HG03442 (cell line): ENCODE measurements around the gene SDF2L1.

ENCODE experiments used
- ATAC-seq: cut with Tn5 transposase; IDR thresholded peaks from one replicate; pipeline ENCODE4 v1.9.1; 2021; ENCODE audit warnings: mild to moderate bottlenecking, moderate library complexity; ENCODE audit not compliant: unreplicated experiment

SDF2L1 gene

DNA sequence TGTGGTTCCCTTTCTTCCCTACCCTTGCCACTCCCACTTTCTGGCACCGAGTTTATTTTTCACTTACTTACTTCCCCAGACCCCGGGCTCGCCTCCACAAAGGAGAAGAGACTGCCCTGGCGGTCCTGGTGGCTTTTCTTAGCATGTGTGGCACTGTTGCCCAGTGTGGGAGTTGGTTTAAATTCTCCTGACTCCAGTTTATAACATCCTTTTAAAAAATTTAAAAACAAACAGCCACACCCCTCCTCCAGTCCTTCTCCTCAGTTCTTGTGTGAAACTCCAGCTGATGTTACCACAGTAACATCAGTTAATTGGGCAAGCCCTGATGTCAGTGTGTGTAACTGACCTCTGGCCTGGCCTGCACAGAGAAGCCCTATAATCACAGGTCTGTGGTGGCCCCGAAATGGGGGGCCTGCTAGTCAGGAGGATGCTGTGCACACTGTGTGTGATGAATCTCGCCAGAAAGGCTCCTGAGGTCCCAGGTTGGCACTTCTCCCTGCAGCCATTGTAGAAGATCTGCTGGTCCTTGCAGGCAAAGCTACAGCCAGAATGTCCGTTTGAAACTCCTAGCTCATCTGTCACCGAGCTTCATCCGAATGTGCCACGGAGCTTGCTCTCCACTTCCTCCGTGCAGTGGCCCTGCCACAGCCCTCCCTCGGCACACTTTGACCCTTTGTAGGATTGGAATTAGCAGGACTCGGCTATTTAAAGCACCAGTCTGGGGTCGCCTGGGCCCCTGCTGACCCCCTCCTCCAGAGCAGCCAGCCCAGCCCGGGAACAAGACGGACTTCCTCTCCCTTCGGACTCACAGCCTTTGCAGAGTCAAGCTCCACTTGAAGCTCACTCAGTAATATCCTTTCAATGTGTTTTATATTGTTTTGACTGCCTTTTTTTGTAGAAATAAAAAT lies 19.8 kb upstream of the SDF2L1 start:
- ATAC-seq: no peak

- ATAC-seq: no peak
Observed at GRCh38 chr22:21622919-21623647, 19.0 kb upstream of the SDF2L1 start.

DNA sequence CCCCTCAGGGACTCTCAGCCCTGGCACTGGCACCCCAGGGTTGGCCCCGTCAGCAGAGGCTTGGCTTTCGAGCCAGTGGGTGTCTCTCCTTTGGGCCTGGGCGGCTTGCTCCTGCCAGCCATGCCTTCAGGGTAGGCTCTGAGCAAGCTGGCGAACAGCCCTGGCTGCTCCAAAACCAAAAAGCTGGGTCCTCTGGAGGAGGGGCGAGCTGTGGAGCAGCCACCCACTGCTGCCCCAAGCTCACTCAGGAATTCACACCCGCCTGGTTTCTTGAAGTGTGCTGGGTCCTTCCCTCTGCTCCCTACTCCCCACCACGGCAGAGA lies 18.5 kb upstream of the SDF2L1 start:
- no peak for ATAC-seq

DNA sequence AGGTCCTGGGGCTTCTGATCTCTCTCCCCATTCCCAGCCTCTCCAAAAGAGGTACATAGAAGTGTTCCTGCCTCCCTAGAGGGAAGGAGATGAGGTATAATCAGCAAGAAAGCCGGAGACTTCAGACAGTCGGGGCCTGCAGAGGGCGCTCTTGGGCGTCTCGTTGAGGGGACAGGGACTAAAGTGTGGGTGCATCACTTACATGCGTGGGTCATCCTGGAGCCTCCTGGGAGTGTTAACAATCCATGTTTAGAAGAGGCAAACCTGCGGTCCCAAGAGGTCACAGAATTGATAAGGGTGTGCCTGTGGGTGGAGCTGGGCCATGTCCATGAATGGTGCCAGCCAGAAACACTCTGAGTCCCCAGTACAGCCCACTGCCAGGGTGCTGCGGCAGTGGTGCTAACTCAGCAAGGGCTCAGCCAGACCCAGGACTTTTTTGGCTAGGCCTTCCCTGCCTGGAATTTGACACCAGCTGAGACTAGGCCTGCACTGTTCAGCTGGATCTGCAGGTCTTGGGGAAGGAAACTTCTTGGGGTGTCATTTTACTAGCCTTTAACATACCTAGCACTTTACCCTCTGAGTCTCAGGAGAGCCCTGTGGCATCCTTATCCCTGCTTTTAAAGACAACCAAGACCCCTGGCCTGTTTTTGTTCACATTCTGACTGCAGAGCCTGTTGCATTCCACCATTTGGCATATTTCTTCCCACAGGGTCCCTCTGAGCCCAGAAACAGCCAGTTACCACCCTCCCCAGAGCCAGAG lies 17.8 kb upstream of the SDF2L1 start:
- ATAC-seq: no peak

GRCh38 chr22:21624880-21625791 lies 17.0 kb upstream of the SDF2L1 start:
- no peak for ATAC-seq

DNA sequence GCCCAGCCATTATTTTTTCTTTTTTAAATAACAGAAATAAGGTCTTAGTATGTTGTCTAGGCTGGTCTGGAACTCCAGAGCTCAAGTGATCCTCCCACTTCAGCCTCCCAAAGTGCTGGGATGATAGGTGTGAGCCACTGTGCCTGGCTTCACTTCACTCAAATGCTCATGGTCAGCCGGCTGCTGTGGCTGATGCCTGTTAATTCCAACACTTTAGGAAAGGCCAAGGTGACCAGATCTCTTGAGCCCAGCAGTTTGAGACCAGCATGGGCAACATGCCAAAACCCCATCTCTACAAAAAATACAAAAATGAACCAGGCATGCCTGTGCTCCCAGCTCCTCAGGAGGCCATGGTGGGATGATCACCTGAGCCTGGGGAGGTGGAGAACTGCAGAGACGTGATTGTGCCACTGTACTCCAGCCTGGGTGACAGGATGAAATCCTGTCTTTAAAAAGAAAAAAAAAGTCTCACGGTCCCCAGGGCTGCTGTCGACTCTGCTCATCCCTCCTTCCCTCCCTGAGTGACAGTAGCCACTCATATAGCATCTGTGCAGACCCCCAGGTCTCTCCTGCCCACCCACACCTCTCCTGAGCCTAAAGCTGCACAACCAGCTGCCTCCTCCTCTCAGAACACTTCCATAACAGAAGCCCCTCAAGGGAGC lies 15.9 kb upstream of the SDF2L1 start:
- no peak for ATAC-seq

DNA sequence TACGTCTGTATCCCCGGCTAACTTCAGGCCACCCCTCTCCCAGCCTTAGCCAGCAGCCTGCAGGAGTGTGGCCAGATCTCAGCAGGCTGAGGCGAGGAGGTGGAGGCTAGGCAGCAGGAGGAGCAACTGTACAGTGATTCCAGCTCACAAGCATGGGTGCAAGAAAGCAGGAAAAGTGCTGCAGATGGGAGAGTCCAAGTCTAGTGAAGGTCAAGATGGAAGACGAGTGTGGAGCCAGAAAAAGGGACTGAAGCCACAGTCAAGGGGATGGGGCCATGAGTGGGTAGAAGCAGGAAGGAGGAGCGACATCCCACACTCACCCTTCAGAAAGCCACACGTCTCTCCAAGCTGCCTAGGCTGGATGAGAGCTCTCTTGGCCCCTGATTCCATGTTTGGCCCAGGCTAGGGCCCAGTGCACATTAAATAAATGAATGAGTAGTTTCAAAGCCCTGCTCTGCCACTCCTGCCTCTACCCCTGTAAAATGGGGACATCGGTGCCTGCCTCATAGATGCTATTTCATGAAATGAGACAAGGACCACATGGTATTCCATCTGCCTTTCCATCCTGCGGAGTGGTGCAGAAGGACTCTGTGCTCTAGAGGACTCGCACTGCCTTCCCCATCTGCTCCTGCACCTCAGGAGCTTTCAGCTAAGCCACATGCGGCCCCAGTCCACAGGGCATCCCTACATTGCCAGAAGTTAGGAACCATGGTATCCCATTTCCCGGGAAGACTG lies 15.2 kb upstream of the SDF2L1 start:
- ATAC-seq: no peak

DNA sequence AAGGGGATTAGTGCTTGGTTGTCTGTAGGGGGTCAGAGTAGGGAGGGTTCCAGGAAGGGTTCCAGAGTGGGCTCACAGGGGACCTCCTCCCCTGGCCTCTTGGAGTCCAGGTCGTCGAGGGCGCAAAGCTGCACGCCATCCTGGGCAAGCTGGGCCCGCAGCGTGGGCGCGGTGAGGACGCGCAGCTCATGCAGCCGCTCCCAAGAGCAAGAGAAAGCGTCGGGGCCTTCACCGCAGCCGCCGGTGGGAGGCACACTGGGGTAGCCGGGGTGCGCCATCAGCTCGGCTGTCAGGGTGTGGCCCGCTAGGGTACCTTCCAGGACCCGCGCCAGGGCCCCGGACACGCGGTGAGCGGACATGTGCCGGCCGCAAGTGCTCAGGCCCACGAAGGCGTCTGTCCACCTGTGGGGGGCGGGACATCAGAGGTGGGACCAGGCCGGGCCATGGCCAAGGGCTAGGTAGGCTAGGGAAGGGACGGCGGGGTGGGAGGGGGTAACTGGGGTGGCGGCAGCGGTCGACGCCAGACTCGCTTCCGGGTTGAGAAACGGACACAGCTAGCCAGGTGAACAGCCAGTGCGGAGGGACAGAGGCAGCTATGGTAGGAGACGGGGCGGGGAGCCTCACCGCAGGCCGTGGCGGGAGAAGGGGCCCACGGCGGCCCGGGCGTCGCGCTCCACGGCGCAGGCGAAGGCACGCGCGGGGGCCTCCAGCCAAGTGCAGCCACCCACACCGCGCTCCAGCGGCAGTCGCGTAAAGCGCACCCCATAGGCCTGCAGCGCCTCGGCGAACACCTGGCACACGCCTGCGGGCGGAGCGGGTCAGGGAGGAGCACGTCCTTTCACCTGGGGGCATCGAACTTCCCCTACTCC lies 13.5 kb upstream of the SDF2L1 start:
- no peak for ATAC-seq

GRCh38 chr22:21629255-21630149 lies 12.6 kb upstream of the SDF2L1 start, which contains the start of gene YDJC:
TSS of gene YDJC (minus strand) at chr22:21630022. CDS start at chr22:21630014, 8 bp downstream.
- peak; percentile 77 for ATAC-seq

DNA sequence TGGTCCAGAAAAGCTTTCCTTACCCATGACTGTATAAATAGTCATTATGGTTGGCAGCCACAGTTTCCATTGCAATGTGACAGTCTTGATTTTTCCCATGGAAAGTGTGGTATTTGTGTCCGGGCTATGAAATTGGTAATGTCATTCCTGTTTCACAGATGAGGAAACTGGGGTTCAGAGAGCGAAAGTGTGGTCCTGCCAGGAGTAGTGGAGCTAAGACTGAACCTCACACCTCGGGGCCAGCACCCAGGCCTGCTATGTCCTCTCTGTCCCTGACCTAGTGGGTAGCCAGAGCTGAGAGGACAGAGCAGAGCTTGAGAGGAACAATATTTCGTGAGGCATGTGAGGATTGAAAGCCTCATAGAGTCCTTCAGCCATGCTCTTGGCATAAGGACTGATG lies 11.1 kb upstream of the SDF2L1 start:
- no peak for ATAC-seq

GRCh38 chr22:21632237-21632895 lies 9.7 kb upstream of the SDF2L1 start, which contains the start of gene CCDC116:
TSS of gene CCDC116 (plus strand) at chr22:21632760. CDS start at chr22:21633182, 422 bp downstream.
- no peak for ATAC-seq

DNA sequence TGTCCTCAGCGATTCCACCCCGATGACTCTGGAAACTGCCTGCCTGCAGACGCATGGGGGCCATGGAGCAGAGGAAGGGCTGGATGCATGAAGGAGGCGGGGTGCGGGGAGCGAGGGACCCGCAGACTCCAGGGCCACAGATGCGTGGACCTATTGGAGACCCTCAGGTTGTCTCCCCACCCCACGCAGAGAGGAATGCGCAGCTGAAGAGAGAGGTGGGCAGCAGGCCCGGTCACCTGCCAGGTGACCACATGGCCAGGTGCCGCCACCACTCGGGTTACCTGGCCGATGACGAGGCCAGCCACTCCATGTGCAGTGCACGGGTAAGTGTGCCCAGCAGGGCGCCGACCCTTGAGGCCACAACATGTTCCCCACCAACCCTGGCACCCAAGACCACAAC lies 9.2 kb upstream of the SDF2L1 start:
- no peak for ATAC-seq

DNA sequence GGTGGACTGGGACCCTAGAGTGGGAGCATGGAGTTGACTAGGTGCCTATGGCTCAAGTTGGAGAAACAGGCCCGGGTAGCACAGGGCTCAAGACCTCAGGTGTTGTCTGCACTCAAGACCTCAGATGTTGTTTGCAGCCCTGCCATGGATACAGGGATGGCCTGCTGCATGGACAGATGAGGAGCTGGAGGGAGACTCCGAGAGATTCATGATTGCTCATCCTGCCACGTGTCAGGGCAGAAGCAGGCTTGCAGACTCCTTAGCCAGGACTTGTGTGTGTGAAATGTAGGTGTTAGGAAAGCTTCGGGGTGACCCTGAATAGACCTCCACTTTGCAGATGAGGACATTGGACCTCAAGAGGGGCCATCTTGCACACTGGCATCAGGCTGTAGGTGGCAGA lies 8.6 kb upstream of the SDF2L1 start:
- no peak for ATAC-seq

DNA sequence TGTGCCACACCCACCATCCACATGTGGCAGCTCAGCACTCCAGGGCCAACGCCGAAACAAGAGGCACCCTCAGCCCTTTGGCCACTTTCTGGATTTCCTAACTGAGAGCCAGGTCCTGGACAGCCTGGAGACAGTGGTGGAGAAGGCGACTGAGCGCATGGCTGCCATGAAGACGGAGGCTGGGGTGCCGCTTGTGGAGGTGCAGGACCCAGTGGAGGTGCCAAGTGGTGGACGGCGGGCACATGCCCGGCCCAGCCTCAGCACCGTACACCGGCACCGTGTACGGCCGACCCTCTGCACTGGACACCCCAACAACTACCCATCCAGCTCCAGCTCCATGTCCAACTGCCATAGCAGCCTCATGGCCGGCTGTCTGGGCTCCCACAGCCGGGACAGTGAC lies 8.0 kb upstream of the SDF2L1 start:
- no peak for ATAC-seq

- ATAC-seq: no peak
Observed at GRCh38 chr22:21634844-21635243, 7.3 kb upstream of the SDF2L1 start.

DNA sequence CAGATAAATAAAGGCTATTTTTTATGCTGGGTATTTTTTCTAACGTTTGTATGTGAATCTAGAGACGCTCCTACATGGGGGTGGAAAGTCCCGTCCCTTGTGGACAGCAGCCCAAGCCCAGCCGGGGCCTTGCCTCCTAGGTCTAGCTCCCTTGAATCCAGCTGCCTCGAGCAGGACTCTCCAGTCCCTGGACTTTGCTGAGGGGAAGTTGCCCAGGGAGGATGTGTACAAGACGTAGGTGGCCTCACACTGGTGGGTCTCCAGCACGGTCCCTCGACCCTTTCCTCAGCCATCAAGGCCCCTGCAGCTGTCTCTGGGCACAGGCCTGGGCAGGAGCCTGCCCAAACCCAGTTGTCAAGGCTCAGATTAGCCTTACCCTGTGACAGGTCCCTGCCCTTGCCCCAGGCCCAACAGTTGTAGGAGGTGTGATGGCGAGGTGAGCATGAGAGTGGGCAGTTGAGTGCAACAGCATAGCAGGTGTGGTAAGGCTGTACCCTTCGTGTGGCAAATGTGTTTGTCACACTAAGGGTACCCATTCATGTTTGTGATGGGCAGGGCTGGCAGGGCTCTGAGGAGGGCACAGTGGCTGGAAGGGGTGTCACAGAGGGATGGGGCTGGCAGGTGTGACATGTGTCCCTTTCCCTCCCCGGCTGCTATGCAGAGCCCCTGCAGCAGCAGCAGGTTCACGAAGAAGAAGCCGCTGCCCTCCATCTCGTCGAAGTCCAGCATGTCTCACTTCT lies 6.2 kb upstream of the SDF2L1 start:
- no peak for ATAC-seq
